ENCODE data around the gene NDN. TPM values are rescaled to one million over a fixed set of nuclear protein-coding genes. Genes with fewer than 3 reads are reported as not detected.

The NDN gene
- total and polyA plus RNA-seq, 2 experiments from 2014 or later = 76.9 to 127 TPM

GRCh38 chr15:23686466-23687142, 501 bp downstream of the NDN start:
- peak; percentile 45 for DNase-seq
- WGBS, 2 experiments (ENCODE audit: low coverage in 1 of 2, low lambda C conversion rate in 2 of 2, missing lambda C conversion rate in 2 of 2) = 30 to 34% methylated on average over 45 to 53 of the region's 57 CpGs
- peaks cover 6% of the 10 kb centered on the region for H3K79me2 ChIP-seq (ENCODE audit: insufficient read depth)
- TF ChIP-seq EZH2 (IDR thresholded peaks at IDR 0.05; ENCODE audit: insufficient read depth, poor library complexity, severe bottlenecking) (no peak), EZH2phosphoT487 (IDR thresholded peaks at IDR 0.05; ENCODE audit: insufficient read depth, low read depth) (no peak)
- H4K20me1 ChIP-seq (ENCODE audit: insufficient read depth) = no peaks in the 10 kb centered on the region
- H3K4me1 ChIP-seq (ENCODE audit: insufficient read depth) = peaks cover 9% of the 10 kb centered on the region; the same call in 1 of the 2 replicates
- H3K4me3 ChIP-seq = peak overlapping the region; percentile 64
- no peaks in the 10 kb centered on the region for H3K27me3 ChIP-seq (replicated peaks; ENCODE audit: insufficient read depth)
- H3K9me3 ChIP-seq (ENCODE audit: low read depth) = no peaks in the 10 kb centered on the region
- in situ Hi-C loops (cut with MboI) = no loop called here
- no peaks in the 10 kb centered on the region for H3F3A ChIP-seq (ENCODE audit: insufficient read depth)
- no peaks in the 10 kb centered on the region for H3K36me3 ChIP-seq (ENCODE audit: low read depth)
- peak overlapping the region; percentile 73 for H3K9ac ChIP-seq
- H3K27ac ChIP-seq = peak overlapping the region; percentile 28
- H2AFZ ChIP-seq = peak overlapping the region; percentile 74
- no peaks in the 10 kb centered on the region for H3K9me2 ChIP-seq (ENCODE audit: insufficient read depth)
- H3K4me2 ChIP-seq (ENCODE audit: unreplicated experiment) = peak overlapping the region; percentile 49

DNA sequence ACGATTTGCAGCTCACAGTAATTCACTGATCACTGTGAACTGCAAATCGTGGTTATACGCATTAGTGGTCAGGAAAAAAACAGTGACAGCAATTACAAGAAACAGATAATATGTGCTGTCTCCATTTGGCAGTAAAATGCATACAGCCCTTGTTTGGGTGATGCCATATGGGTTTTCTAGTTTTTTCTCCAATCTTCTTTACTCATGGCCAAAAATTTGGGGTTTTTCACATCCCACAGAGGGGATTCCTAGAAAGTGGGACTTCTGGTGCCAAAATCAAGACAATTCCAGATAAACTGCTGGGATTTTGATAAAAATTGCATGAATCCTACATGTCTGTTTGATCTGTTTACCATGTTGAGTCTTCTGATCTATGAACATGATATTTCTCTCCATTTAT, 15.6 kb downstream of the NDN start:
- no peaks in the 10 kb centered on the region for H3K36me3 ChIP-seq (ENCODE audit: low read depth)
- DNase-seq = no peak
- no peaks in the 10 kb centered on the region for H4K20me1 ChIP-seq (ENCODE audit: insufficient read depth)
- no peak overlapping the region for H3K4me3 ChIP-seq
- WGBS, 2 experiments (ENCODE audit: low coverage in 1 of 2, low lambda C conversion rate in 2 of 2, missing lambda C conversion rate in 2 of 2) = 5 to 9% methylated on average over 3 of the region's 3 CpGs
- in situ Hi-C loops (cut with MboI) = no loop called here
- no peak overlapping the region for H3K9ac ChIP-seq
- H3K4me2 ChIP-seq (ENCODE audit: unreplicated experiment) = no peak overlapping the region
- TF ChIP-seq EZH2phosphoT487 (IDR thresholded peaks at IDR 0.05; ENCODE audit: insufficient read depth, low read depth) (no peak), EZH2 (IDR thresholded peaks at IDR 0.05; ENCODE audit: insufficient read depth, poor library complexity, severe bottlenecking) (no peak)
- H3K27me3 ChIP-seq (replicated peaks; ENCODE audit: insufficient read depth) = no peaks in the 10 kb centered on the region
- no peak overlapping the region for H3K27ac ChIP-seq
- no peaks in the 10 kb centered on the region for H3K79me2 ChIP-seq (ENCODE audit: insufficient read depth)
- H2AFZ ChIP-seq = no peak overlapping the region
- no peaks in the 10 kb centered on the region for H3K9me3 ChIP-seq (ENCODE audit: low read depth)
- no peaks in the 10 kb centered on the region for H3F3A ChIP-seq (ENCODE audit: insufficient read depth)
- H3K4me1 ChIP-seq (ENCODE audit: insufficient read depth) = no peaks in the 10 kb centered on the region
- H3K9me2 ChIP-seq (ENCODE audit: insufficient read depth) = no peaks in the 10 kb centered on the region

GRCh38 chr15:23670970-23671369, 16.1 kb downstream of the NDN start:
- no peak for TF ChIP-seq EZH2phosphoT487 (IDR thresholded peaks at IDR 0.05; ENCODE audit: insufficient read depth, low read depth)
- TF ChIP-seq EZH2 (IDR thresholded peaks at IDR 0.05; ENCODE audit: insufficient read depth, poor library complexity, severe bottlenecking) = no peak
- H3F3A ChIP-seq (ENCODE audit: insufficient read depth) = no peaks in the 10 kb centered on the region

GRCh38 chr15:23663232-23663631, 23.9 kb downstream of the NDN start:
- Histone ChIP-seq H3K4me3 (no peak overlapping the region), H4K20me1 (ENCODE audit: insufficient read depth) (no peaks in the 10 kb centered on the region), H3F3A (ENCODE audit: insufficient read depth) (no peaks in the 10 kb centered on the region), H3K9me3 (ENCODE audit: low read depth) (no peaks in the 10 kb centered on the region), H3K27me3 (replicated peaks; ENCODE audit: insufficient read depth) (no peaks in the 10 kb centered on the region), H3K27ac (no peak overlapping the region), H3K9me2 (ENCODE audit: insufficient read depth) (no peaks in the 10 kb centered on the region), H3K36me3 (ENCODE audit: low read depth) (no peaks in the 10 kb centered on the region), H3K79me2 (ENCODE audit: insufficient read depth) (no peaks in the 10 kb centered on the region), H3K4me1 (ENCODE audit: insufficient read depth) (no peaks in the 10 kb centered on the region), H3K4me2 (ENCODE audit: unreplicated experiment) (no peak overlapping the region), H2AFZ (no peak overlapping the region), H3K9ac (no peak overlapping the region)
- DNase-seq = no peak
- TF ChIP-seq EZH2 (IDR thresholded peaks at IDR 0.05; ENCODE audit: insufficient read depth, poor library complexity, severe bottlenecking) = no peak
- no peak for TF ChIP-seq EZH2phosphoT487 (IDR thresholded peaks at IDR 0.05; ENCODE audit: insufficient read depth, low read depth)
- in situ Hi-C loops (cut with MboI) = no loop called here
- 0 to 10% methylated on average over 2 of the region's 2 CpGs for WGBS, 2 experiments (ENCODE audit: low coverage in 1 of 2, low lambda C conversion rate in 2 of 2, missing lambda C conversion rate in 2 of 2)

More at GRCh38 chr15:23670970-23671369, 16.1 kb downstream of the NDN start:
- 43 to 63% methylated on average over 1 of the region's 1 CpG for WGBS, 2 experiments (ENCODE audit: low coverage in 1 of 2, low lambda C conversion rate in 2 of 2, missing lambda C conversion rate in 2 of 2)
- Histone ChIP-seq H2AFZ (no peak overlapping the region), H3K9me3 (ENCODE audit: low read depth) (no peaks in the 10 kb centered on the region), H3K36me3 (ENCODE audit: low read depth) (no peaks in the 10 kb centered on the region), H3K4me1 (ENCODE audit: insufficient read depth) (no peaks in the 10 kb centered on the region), H3K9me2 (ENCODE audit: insufficient read depth) (no peaks in the 10 kb centered on the region), H3K27me3 (replicated peaks; ENCODE audit: insufficient read depth) (no peaks in the 10 kb centered on the region), H3K27ac (no peak overlapping the region), H3K4me3 (no peak overlapping the region), H4K20me1 (ENCODE audit: insufficient read depth) (no peaks in the 10 kb centered on the region), H3K79me2 (ENCODE audit: insufficient read depth) (no peaks in the 10 kb centered on the region), H3K9ac (no peak overlapping the region), H3K4me2 (ENCODE audit: unreplicated experiment) (no peak overlapping the region)
- in situ Hi-C loops (cut with MboI) = no loop called here
- no peak for DNase-seq

Measured in GM23248 (cell line).